NCI-H82 treated with DMSO at 0.1 percent for 48 hours (cell line): ENCODE data around the gene LRRC51.
"Not testable (repeated sequence)": the region's sequence is repeated elsewhere in the genome, so short reads cannot be mapped to it uniquely, and the experiment has no call there.

ENCODE experiments used
- DNase-seq: peaks from one replicate; lab custom pipeline; 2025; ENCODE audit not compliant: unreplicated experiment; lab: John Stamatoyannopoulos, UW

LRRC51 gene

GRCh38 chr11:72103754-72104167, 23.1 kb downstream of the LRRC51 start:
- DNase-seq = no peak

- DNase-seq = no peak
Measured at GRCh38 chr11:72105888-72106287, 25.2 kb downstream of the LRRC51 start, which contains the start of gene TOMT. Gene TOMT, plus strand, starts transcription at chr11:72105924. Its CDS starts 28 bp downstream, at chr11:72105952.

- no peak for DNase-seq
Measured at GRCh38 chr11:72111300-72112142, 30.9 kb downstream of the LRRC51 start.

- peak; percentile 99 for DNase-seq
Measured at GRCh38 chr11:72112143-72112977, 31.7 kb downstream of the LRRC51 start, which contains the start of gene ANAPC15. Gene ANAPC15, minus strand, starts transcription at chr11:72112695. Its CDS starts 1,419 bp downstream, at chr11:72111276.

- DNase-seq = no peak
Measured at GRCh38 chr11:72112978-72113808, 32.5 kb downstream of the LRRC51 start.

GRCh38 chr11:72114570-72114969, 33.9 kb downstream of the LRRC51 start:
- no peak for DNase-seq

GRCh38 chr11:72116019-72116755, 35.5 kb downstream of the LRRC51 start:
- DNase-seq = no peak

GRCh38 chr11:72119198-72119597, 38.5 kb downstream of the LRRC51 start:
- no peak for DNase-seq

GRCh38 chr11:72120930-72121329, 40.3 kb downstream of the LRRC51 start:
- no peak for DNase-seq

- DNase-seq = no peak
Measured at GRCh38 chr11:72122607-72123006, 42.0 kb downstream of the LRRC51 start.

GRCh38 chr11:72123117-72123653, 42.5 kb downstream of the LRRC51 start:
- no peak for DNase-seq

GRCh38 chr11:72124046-72124445, 43.4 kb downstream of the LRRC51 start:
- no peak for DNase-seq

GRCh38 chr11:72125956-72126355, 45.3 kb downstream of the LRRC51 start:
- no peak for DNase-seq

- DNase-seq = no peak
Measured at GRCh38 chr11:72127923-72128322, 47.3 kb downstream of the LRRC51 start.

- no peak for DNase-seq
Measured at GRCh38 chr11:72129381-72129780, 48.7 kb downstream of the LRRC51 start.

GRCh38 chr11:72132646-72133045, 52.0 kb downstream of the LRRC51 start:
- DNase-seq = no peak

- DNase-seq = not testable (repeated sequence)
Measured at GRCh38 chr11:72135473-72135872, 54.8 kb downstream of the LRRC51 start, which contains the start of gene FOLR3. Gene FOLR3, plus strand, starts transcription at chr11:72135725. Its CDS starts 228 bp downstream, at chr11:72135953.

- no peak for DNase-seq
Measured at GRCh38 chr11:72135891-72136683, 55.4 kb downstream of the LRRC51 start.

- no peak for DNase-seq
Measured at GRCh38 chr11:72136684-72137262, 56.1 kb downstream of the LRRC51 start.
